ENCODE data around the gene RXRA.
"Not testable (repeated sequence)": the region's sequence is repeated elsewhere in the genome, so short reads cannot be mapped to it uniquely, and the experiment has no call there.

RXRA gene

GRCh38 chr9:134294153-134295071, 31.8 kb upstream of the RXRA start:
- DNase-seq: no peak

GRCh38 chr9:134295101-134295745, 31.0 kb upstream of the RXRA start:
- DNase-seq: no peak

- DNase-seq: no peak
Measured at GRCh38 chr9:134295746-134296250, 30.5 kb upstream of the RXRA start.

GRCh38 chr9:134296301-134297082, 29.8 kb upstream of the RXRA start:
- DNase-seq: no peak

GRCh38 chr9:134297083-134297410, 29.2 kb upstream of the RXRA start:
- no peak for DNase-seq

GRCh38 chr9:134297576-134297975, 28.7 kb upstream of the RXRA start:
- no peak for DNase-seq

GRCh38 chr9:134298000-134298399, 28.3 kb upstream of the RXRA start:
- DNase-seq: no peak

GRCh38 chr9:134299068-134299467, 27.2 kb upstream of the RXRA start:
- DNase-seq: no peak

- no peak for DNase-seq
Measured at GRCh38 chr9:134299883-134300282, 26.4 kb upstream of the RXRA start.

GRCh38 chr9:134301387-134302129, 24.7 kb upstream of the RXRA start:
- no peak for DNase-seq

GRCh38 chr9:134302130-134302817, 24.0 kb upstream of the RXRA start:
- DNase-seq: no peak

GRCh38 chr9:134303601-134304000, 22.7 kb upstream of the RXRA start:
- no peak for DNase-seq

- no peak for DNase-seq
Measured at GRCh38 chr9:134304261-134304660, 22.0 kb upstream of the RXRA start.

GRCh38 chr9:134304690-134305089, 21.6 kb upstream of the RXRA start:
- DNase-seq: no peak

- DNase-seq: no peak
Measured at GRCh38 chr9:134305533-134305932, 20.7 kb upstream of the RXRA start.

- DNase-seq: not testable (repeated sequence)
Measured at GRCh38 chr9:134306042-134306441, 20.2 kb upstream of the RXRA start.

GRCh38 chr9:134306636-134307600, 19.3 kb upstream of the RXRA start:
- no peak for DNase-seq

GRCh38 chr9:134307674-134308638, 18.3 kb upstream of the RXRA start:
- no peak for DNase-seq

- DNase-seq: not testable (repeated sequence)
Measured at GRCh38 chr9:134308639-134309220, 17.5 kb upstream of the RXRA start.
